SH-SY5Y (cell line): ENCODE results near the gene MTHFSD.

Source experiments
- GATA2 ChIP-seq: IDR thresholded peaks from 2 replicates; pipeline ENCODE4 v1.6.1; 2011; ENCODE audit warnings: mild to moderate bottlenecking, low read depth, low read length
- GATA3 ChIP-seq: IDR thresholded peaks from 2 replicates; pipeline ENCODE4 v1.6.1; 2011; ENCODE audit warnings: low read depth, mild to moderate bottlenecking, low read length, moderate library complexity

- TF ChIP-seq GATA2 (no peak), GATA3 (no peak)
These were observed 20.0 kb downstream of the MTHFSD start for GRCh38 chr16:86534779-86535615.
